K562 (cell line): ENCODE data around the gene GPHN. TPM values are rescaled to one million over a fixed set of nuclear protein-coding genes. Genes with fewer than 3 reads are reported as not detected.

Experiments
- ATF6 ChIP-seq: sonication (generic); formaldehyde crosslinking; IDR thresholded peaks from 2 replicates; pipeline ENCODE4 v1.4.0; 2020; ENCODE audit warnings: mild to moderate bottlenecking, missing genetic modification reagents
- CTCF ChIP-seq, 3 experiments: IDR thresholded peaks in 2 of 3; conservative IDR thresholded peaks in 1 of 3; 2 replicates each; pipeline ENCODE4 v1.5.1; 2011 to 2012; ENCODE audit warnings: low read length in 3 of 3, mild to moderate bottlenecking in 3 of 3, control low read depth in 2 of 3, improper control_type of control experiment in 1 of 3, inconsistent platforms in 1 of 3, low read depth in 1 of 3, mixed read lengths in 1 of 3, moderate library complexity in 1 of 3; ENCODE audit not compliant: insufficient read depth in 2 of 3
- GATAD2B ChIP-seq: fragments of 450-650 bp; IDR thresholded peaks from 2 replicates; pipeline ENCODE4 v1.6.1; 2017; ENCODE audit warnings: mild to moderate bottlenecking, borderline replicate concordance
- GTF3C2 ChIP-seq: IDR thresholded peaks from 3 replicates; pipeline ENCODE4 v1.6.1; 2011; ENCODE audit warnings: borderline replicate concordance, mild to moderate bottlenecking, moderate library complexity; ENCODE audit not compliant: insufficient read length; ENCODE audit errors: extremely low read depth
- KAT8 ChIP-seq: fragments of 450-650 bp; IDR thresholded peaks from 2 replicates; pipeline ENCODE4 v1.6.1; 2016; ENCODE audit warnings: low read depth, mild to moderate bottlenecking
- MIER1 ChIP-seq: fragments of 450-650 bp; IDR thresholded peaks from 2 replicates; pipeline ENCODE4 v1.6.1; 2016; ENCODE audit warnings: antibody characterized with exemption, mild to moderate bottlenecking, low read depth
- NR1H2 ChIP-seq: sonication (generic); formaldehyde crosslinking; IDR thresholded peaks from 2 replicates; pipeline ENCODE4 v1.4.0; 2020; ENCODE audit warnings: mild to moderate bottlenecking, missing genetic modification reagents
- POLR3A ChIP-seq: IDR thresholded peaks from 2 replicates; pipeline ENCODE4 v1.6.1; 2011; ENCODE audit warnings: borderline replicate concordance, mild to moderate bottlenecking, moderate library complexity; ENCODE audit not compliant: insufficient read length, insufficient read depth; ENCODE audit errors: extremely low read depth
- TAF9B ChIP-seq: fragments of 450-650 bp; IDR thresholded peaks from 2 replicates; pipeline ENCODE4 v1.6.1; 2018; ENCODE audit warnings: mild to moderate bottlenecking; ENCODE audit not compliant: partially characterized antibody
- THAP7 ChIP-seq: fragments of 250-450 bp; sonication (Bioruptor Pico); IDR thresholded peaks from 2 replicates; pipeline ENCODE4 v1.5.0; 2021
- THRAP3 ChIP-seq: fragments of 450-650 bp; IDR thresholded peaks from 2 replicates; pipeline ENCODE4 v1.6.1; 2016; ENCODE audit warnings: mild to moderate bottlenecking, inconsistent platforms, borderline replicate concordance
- ZC3H8 ChIP-seq: fragments of 450-650 bp; IDR thresholded peaks from 2 replicates; pipeline ENCODE4 v1.6.1; 2017
- ZNF134 ChIP-seq: fragments of 250-450 bp; sonication (Bioruptor Pico); conservative IDR thresholded peaks from 2 replicates; pipeline ENCODE4 v1.4.0; 2020
- ZNF316 ChIP-seq: fragments of 450-650 bp; IDR thresholded peaks from 2 replicates; pipeline ENCODE4 v1.6.1; 2016
- ZNF655 ChIP-seq: fragments of 250-450 bp; sonication (Bioruptor Pico); IDR thresholded peaks from 2 replicates; pipeline ENCODE4 v1.5.0; 2021
- polyA plus RNA-seq, 8 experiments: library from polyadenylated mRNA; depleted of rRNA in 4 of 8; stranded (reverse) in 5 of 8; unstranded in 3 of 8; fragments of >200 nt; fragmentation: Nextera tagmentation in 2 of 8; fragmentation: Illumina TruSeq in 1 of 8; extraction: Ambion mirVana in 2 of 8; extraction: Trizol in 1 of 8; gene quantifications; 2 replicates each; pipeline versions ENCODE4 v1.2.1 to v1.2.3, GENCODE V29; 2011 to 2014; ENCODE audit warnings: inconsistent platforms in 1 of 8, missing spikeins in 1 of 8
- total RNA-seq, 7 experiments: library from RNA; depleted of rRNA in 6 of 7; stranded (reverse); fragments of >200 nt in 6 of 7; fragmentation: Illumina TruSeq in 2 of 7; extraction: Trizol in 2 of 7; gene quantifications; 2 replicates each; pipeline versions ENCODE4 v1.2.1 to v1.2.3, GENCODE V29; 2011 to 2021; ENCODE audit warnings: low replicate concordance in 1 of 7

The GPHN gene
- total and polyA plus RNA-seq, 9 of the 15 experiments (the other 6 are each of a cell fraction or from before 2014, with no cell fraction given): 5.9 to 16.0 (median 11.4) TPM

- no peak for TF ChIP-seq THAP7
- TF ChIP-seq KAT8: no peak
- TF ChIP-seq ZNF655: no peak
- no peak for TF ChIP-seq ZNF134 (CRISPR knock-in tag)
- no peak for TF ChIP-seq MIER1
- no peak for TF ChIP-seq ATF6
- TF ChIP-seq CTCF (IDR thresholded peaks at IDR 0.05 in 2 of 3, conservative IDR thresholded peaks at IDR 0.05 in 1 of 3; ENCODE audit: insufficient read depth in 2 of 3, low read depth in 1 of 3, low read length in 3 of 3): peak; percentile 57 to 68 (median 58); a peak in 5 of 6 replicates
- no peak for TF ChIP-seq GTF3C2
- no peak for TF ChIP-seq NR1H2
- TF ChIP-seq ZC3H8: no peak
- no peak for TF ChIP-seq POLR3A
- TF ChIP-seq ZNF316: peak; percentile 48; the same call in 1 of the 2 replicates
- TF ChIP-seq THRAP3: no peak
- no peak for TF ChIP-seq TAF9B
- TF ChIP-seq GATAD2B: no peak
Measured at GRCh38 chr14:66495218-66496098, 12.5 kb upstream of the GPHN start (continued).
